GM12872 (cell line): ENCODE measurements around the gene PRKCE.

Experiments used
- TF ChIP-seq, protein P1 (sequence below): IDR thresholded peaks from 3 replicates; pipeline ENCODE4 v1.5.1; 2011; ENCODE audit warnings: low read depth, mild to moderate bottlenecking, low read length, moderate library complexity; ENCODE audit not compliant: insufficient read depth

PRKCE gene

DNA sequence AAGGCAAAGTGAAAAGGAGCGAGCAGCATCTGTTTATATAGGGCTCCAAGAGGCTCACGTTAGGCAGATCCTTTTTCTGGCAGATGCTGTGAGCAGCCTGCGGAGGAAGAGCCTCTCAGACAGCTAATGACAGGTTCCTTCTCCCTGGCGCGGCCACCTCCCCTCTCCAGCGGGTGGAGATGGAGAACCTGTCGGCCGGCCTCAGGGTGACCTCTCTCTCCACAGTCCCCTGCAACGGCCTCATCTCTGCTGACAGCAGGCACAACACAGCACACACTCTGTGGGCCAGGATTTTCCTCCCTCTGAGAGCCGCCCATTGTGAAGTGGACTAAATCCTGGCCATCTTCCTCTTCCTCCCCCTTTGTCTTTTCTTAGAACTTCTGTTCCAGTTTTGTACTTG is 119.8 kb downstream of the PRKCE start:
- TF ChIP-seq, protein P1, sequence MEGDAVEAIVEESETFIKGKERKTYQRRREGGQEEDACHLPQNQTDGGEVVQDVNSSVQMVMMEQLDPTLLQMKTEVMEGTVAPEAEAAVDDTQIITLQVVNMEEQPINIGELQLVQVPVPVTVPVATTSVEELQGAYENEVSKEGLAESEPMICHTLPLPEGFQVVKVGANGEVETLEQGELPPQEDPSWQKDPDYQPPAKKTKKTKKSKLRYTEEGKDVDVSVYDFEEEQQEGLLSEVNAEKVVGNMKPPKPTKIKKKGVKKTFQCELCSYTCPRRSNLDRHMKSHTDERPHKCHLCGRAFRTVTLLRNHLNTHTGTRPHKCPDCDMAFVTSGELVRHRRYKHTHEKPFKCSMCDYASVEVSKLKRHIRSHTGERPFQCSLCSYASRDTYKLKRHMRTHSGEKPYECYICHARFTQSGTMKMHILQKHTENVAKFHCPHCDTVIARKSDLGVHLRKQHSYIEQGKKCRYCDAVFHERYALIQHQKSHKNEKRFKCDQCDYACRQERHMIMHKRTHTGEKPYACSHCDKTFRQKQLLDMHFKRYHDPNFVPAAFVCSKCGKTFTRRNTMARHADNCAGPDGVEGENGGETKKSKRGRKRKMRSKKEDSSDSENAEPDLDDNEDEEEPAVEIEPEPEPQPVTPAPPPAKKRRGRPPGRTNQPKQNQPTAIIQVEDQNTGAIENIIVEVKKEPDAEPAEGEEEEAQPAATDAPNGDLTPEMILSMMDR = no peak

DNA sequence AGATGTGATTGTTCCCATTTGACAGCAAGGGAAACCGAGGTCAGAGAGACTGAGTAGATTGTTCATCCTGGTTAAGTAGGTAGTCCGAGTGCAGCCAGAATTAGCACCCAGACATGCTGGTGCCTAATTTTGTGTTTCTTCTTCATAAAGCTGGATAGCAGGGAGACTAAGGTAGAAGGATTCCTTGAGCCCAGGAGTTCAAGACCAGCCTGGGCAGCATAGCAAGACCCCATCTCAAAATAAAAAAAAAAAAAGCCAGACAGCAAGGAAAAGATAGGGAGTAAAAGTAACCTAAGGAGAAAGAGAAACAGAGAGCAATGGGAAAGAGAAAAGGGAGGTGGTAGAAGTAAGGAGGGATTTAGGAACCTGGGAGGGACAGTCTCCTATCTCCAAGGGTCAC is 120.6 kb downstream of the PRKCE start:
- TF ChIP-seq, protein P1 = no peak

DNA sequence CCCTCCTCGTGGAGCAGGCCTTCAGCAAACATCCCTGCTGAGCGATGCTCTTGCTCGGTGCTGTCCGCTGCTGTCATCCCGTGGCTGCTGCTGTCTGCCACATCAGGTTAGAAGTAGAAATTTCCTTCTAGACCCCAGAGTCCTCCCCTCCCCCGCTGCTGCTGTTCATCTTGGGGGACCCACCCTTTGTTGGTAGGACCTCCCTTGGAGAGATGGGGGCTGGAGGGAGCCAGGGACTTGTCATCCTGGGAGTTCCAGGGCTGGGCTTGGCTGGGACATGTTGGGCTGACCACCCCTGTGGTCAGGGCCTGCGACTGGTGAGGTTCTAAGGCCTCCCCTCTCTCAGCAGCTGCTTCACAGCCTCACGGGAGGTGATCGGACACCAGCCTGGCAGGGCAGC is 122.4 kb downstream of the PRKCE start:
- TF ChIP-seq, protein P1 = no peak

DNA sequence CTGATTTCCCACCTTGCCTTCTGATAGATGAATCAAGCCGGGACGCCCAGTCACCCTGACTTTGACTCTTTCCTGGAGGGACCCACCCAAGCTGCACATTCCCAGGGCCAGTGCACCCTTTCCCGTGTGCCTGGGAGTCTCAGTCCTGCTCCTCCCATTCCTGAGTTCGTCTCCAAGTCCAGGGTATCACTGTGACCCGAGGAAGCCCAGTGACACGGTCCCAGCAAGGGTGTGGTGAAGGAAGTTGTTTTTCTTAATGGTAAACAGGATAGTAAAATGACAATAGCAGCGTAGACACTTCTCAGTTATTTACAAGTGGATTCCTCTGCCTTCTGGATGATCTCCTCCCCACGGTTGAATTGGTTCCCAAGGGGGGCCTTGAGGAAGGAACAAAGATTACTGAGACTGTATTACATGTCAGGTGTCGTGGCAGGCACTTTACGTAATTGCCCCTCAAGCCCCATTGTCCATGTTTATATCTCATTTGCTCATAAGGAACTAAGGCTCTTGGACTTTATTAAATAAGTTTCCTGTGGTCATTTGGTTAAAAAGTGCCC is 123.3 kb downstream of the PRKCE start:
- TF ChIP-seq, protein P1 = no peak

DNA sequence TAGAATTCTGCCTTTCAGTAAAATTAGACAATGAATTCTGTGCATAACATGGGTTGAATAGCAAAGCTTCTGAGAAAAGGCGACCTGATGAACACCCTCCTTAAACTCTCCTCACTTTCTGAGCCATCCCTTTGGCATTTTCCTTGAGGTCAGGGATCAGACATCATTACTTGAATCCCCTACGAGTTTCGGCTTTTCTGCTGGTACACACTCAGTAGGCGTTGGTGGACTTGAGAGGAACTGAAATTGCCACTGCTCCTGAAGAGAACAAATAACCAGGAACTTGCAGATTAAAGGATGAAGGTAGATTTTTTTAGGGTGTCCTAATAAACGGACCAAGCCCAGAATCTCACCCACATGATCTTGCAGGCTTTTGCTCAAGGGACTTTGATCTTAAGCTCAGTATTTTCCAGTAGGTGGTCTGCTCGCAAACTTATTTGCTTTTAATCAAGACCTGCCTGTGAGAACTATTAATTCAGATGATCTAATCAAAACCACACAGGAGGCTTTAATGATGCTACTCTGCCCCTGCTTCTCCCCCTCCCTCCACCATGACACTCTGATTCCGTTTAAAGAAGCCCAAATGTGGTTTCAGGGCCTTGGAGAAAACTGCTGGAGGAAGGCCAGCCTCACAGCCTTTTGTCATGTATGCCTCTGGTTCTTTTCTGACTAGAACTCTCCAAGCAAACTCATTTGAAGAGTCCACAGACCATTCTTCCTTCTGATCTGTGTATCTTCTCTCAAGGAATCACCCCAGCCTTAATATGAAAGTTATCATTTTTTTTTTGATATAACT is 124.9 kb downstream of the PRKCE start:
- TF ChIP-seq, protein P1 = no peak

DNA sequence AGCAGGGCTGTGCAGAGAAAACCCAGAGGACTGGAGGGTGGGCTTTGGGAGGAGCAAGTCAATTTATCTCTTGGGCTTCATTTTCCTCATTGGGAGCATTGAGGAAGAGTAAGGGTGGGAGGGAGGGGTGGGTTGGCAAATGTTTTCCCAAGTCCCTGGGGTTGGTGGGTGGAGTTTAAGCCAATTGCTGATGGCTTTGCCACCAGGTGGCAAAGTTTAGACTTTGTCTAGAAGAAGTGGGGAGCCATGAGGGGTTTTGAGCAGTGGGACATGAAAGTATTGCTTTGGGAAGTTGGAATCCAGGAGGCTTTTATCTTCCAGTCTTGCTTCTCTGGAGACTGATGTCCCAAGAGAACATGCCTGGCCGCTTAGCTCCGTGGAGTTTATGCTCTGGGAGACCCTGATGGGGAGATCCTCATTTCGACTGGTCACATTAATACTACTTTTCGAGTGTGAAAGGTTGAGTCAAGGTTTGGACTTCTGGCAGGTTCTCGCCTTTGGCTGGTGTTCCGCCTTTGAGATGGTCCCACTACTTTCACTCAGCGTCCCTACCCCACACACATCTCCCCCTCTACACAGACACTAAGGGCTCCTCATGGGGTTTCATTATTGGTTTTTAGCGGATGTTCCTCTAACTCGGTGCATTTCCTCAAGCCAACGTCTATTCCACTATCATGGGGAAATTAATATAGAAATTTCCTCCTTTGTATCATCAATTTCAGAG is 126.7 kb downstream of the PRKCE start:
- TF ChIP-seq, protein P1 = no peak

DNA sequence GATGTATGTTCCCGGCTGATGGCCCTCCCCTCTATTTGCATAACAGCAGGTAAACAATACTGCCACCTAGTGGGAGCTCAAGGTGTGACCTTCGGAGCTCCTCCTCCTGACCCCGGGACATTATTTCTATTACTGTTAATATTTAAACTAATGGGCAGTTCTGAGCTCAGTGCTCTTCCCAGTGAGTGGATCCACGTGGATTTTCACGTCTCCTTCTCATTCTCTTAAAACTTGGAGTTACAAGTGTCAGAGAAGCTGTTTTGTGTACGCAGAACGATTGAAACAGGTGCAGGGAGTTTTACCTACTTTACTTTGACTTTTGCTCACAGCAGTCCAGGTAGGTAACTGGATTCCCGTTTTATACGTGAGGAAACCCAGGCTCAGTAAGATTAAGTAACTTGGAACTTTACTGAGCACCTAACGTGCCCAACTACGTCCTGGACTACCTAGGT is 127.3 kb downstream of the PRKCE start:
- TF ChIP-seq, protein P1 = peak; percentile 71
